Naive B cell (primary cell): ENCODE data around the gene ARSG. TPM values are rescaled to one million over a fixed set of nuclear protein-coding genes. Genes with fewer than 3 reads are reported as not detected.

Experiments
- ATAC-seq, 2 donors: fragments of 150-1000 bp; cut with Tn5 transposase; 2 replicates each; pipeline ENCODE4 v1.10.0; 2021; ENCODE audit warnings: low read depth in 2 of 2, mild to moderate bottlenecking in 2 of 2, moderate library complexity in 2 of 2
- DNase-seq: peaks from one replicate; pipeline ENCODE4 v3.0.0; 2022
- H3K27ac Mint-ChIP-seq, 6 donors: one replicate each; pipeline ENCODE4 v1.8.0; 2020 to 2022; ENCODE audit warnings: mild to moderate bottlenecking in 6 of 6, mixed read lengths in 6 of 6, moderate library complexity in 5 of 6, inconsistent platforms in 2 of 6
- H3K27me3 Mint-ChIP-seq, 3 donors: one replicate each; pipeline ENCODE4 v1.8.0; 2021 to 2022; ENCODE audit warnings: mixed read lengths in 3 of 3, mild to moderate bottlenecking in 1 of 3
- H3K36me3 Mint-ChIP-seq, 2 donors: one replicate each; pipeline ENCODE4 v1.8.0; 2020 to 2022; ENCODE audit warnings: mixed read lengths in 2 of 2, inconsistent platforms in 1 of 2, mild to moderate bottlenecking in 1 of 2
- H3K4me1 Mint-ChIP-seq, 3 donors: one replicate each; pipeline ENCODE4 v1.8.0; 2020 to 2022; ENCODE audit warnings: mixed read lengths in 3 of 3, inconsistent platforms in 1 of 3, mild to moderate bottlenecking in 1 of 3, moderate library complexity in 1 of 3
- H3K4me3 Mint-ChIP-seq, 8 donors: one replicate each; pipeline ENCODE4 v1.8.0; 2020 to 2022; ENCODE audit warnings: mild to moderate bottlenecking in 8 of 8, mixed read lengths in 8 of 8, moderate library complexity in 8 of 8, inconsistent platforms in 2 of 8
- H3K9me3 Mint-ChIP-seq, 7 donors: one replicate each; pipeline ENCODE4 v1.8.0; 2020 to 2022; ENCODE audit warnings: mixed read lengths in 7 of 7, mild to moderate bottlenecking in 5 of 7, inconsistent platforms in 2 of 7, moderate library complexity in 1 of 7
- polyA plus RNA-seq, 6 donors: library from polyadenylated mRNA; unstranded; fragments of 300-500 nt; fragmentation: Illumina TruSeq; gene quantifications; one replicate each; pipeline ENCODE4 v1.2.3, GENCODE V29; 2021; ENCODE audit warnings: low read depth in 6 of 6

Gene ARSG
- polyA plus RNA-seq, 6 donors from 2014 or later, result 3.4 to 5.8 (median 4.7) TPM

DNA sequence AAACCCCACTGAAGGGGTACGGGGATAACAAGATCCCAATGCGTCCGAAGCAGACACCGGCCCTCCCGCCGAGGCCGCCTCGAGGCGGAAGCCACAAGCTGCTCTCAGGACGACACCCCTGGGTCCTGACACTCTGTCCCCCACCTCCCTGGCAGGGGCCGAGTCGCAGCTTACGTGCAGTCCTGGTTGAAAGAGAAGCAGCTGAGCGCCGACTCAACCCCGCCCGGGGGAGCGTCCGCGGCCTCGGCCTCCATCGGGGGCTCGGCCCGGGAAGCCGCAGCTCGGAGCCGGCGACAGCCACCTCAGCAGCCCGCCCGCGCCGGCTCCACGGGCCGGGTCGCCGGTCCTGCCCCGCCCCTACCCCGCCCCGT lies 165.9 kb downstream of the ARSG start, which contains the start of gene WIPI1:
WIPI1 (minus strand) TSS at position 329 of the 371 bp plus-strand sequence; CDS start at position 254, 75 bp downstream.
- Mint-ChIP-seq H3K9me3 (no peaks in the 10 kb centered on the region), H3K4me1 (peaks cover 10 to 20% (median 15%) of the 10 kb centered on the region in 3 donors), H3K4me3 (peak within 1 kb of the TSS; percentile 80 to 97 (median 90)), H3K36me3 (no peaks in the 10 kb centered on the region), H3K27me3 (no peaks in the 10 kb centered on the region), H3K27ac (peak within 1 kb of the TSS; percentile 81 to 98 (median 96))
- DNase-seq (no peak), ATAC-seq (peak; percentile 18 to 32)

DNA sequence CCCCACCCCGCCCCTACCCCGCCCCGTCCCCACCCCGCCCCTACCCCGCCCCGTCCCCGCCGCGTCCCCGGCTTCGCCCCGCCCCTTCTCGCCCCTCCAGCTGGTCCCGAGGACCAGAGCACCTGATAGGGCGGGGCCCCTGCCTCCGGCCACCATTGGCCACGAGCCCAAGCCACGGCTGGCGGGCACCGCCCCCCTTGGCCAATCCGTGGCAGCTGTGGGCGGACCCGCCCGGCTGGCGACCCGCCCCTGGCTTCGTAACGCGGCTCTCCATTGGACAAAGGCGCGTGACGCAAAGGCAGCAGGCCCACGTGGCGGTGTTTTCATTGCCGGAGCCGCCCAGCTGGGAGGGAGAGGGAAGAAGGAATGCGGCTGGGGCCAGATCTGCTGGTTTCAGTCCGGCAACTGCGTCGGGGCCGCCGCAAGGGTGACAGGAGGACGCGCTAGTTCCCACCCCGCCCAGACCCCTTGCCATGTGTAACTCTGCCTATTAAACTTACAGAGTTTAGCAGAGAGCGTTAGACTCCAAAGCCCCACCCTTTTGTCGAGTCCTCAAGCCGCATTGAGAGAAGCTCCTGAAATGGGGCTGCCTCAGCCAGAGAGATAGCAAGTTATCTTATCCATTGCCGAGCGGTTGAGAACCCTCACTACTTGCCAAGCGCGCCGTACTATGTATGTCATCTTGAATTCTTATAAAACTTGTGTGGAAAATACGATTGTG lies 166.4 kb downstream of the ARSG start:
- peak overlapping the region; percentile 81 to 98 (median 96) for H3K27ac Mint-ChIP-seq

DNA sequence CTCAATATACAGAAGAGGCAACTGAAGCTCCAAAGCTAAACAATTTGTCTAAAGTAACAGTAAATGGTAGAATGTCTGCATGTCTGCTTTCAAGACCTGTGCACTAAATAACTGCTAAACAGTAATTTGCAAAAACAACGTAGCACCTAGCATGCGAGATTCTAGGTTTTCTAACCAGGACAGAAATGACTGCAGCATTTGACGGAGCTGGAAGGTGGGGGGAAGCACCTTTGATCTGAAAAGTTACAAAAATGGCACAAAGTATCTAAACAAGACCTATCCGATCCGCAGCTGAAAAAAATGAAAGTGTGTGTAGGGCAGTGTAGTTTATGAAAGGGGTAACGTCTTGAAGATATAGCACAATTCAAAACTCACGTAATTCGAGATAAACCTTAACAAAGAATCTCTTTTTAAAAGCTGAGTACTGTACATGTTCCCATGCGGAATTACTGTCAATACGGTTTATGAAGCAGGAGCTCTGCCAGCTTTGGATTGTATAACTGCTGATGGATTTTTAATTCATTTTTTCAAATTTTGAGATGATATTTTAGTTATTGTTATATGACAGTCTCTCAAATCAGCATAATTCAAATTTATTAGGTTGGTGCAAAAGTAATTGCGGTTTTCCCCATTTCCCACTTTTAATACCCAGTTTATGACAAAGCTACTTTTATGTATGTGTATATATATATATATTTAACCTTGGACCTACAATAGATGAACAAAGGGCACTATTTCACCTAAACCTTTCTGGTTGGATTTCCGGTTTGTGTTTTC lies 167.2 kb downstream of the ARSG start:
- Mint-ChIP-seq H3K9me3 (no peaks in the 10 kb centered on the region), H3K4me3 (peak overlapping the region; percentile 80 to 97 (median 90)), H3K27me3 (no peaks in the 10 kb centered on the region), H3K4me1 (peaks cover 10 to 27% (median 22%) of the 10 kb centered on the region in 3 donors), H3K36me3 (no peaks in the 10 kb centered on the region), H3K27ac (peak overlapping the region in 5 of 6 donors; percentile 81 to 98 (median 96))
- DNase-seq (no peak), ATAC-seq (no peak)

More for the DNA sequence above, 166.4 kb downstream of the ARSG start:
- H3K36me3 Mint-ChIP-seq, result no peaks in the 10 kb centered on the region
- no peaks in the 10 kb centered on the region for H3K27me3 Mint-ChIP-seq
- DNase-seq (peak; percentile 100), ATAC-seq (peak; percentile 93)
- no peaks in the 10 kb centered on the region for H3K9me3 Mint-ChIP-seq
- H3K4me3 Mint-ChIP-seq, result peak overlapping the region; percentile 80 to 97 (median 90)
- H3K4me1 Mint-ChIP-seq, result peaks cover 10 to 23% (median 18%) of the 10 kb centered on the region in 3 donors

DNA sequence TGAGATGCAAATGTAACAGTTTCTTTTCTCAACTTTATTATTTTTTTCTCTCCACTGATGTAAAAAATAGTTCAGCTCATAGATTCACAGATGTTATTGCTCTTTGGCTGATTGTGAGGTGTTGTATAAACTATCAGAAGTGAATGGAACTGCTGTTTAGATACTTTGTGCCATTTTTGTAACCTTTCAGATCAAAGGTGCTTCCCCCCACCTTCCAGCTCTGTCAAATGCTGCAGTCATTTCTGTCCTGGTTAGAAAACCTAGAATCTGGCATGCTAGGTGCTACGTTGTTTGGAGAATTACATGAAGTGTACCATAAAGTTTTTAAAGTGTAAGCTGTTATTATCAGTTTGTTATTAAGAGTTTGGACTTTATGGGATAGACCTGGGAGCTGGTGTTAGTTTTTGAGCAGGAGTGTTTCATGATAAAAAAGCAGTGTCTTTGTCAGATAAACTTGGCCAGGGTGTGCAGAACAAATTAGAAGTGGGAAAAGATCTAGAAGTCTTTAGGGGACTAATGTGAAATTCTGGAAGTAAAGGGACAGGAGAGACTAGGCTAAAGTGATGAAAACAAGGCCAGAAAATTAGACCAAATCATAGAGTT lies 167.8 kb downstream of the ARSG start:
- ATAC-seq, result no peak
- Mint-ChIP-seq H3K4me1 (peaks cover 10 to 27% (median 22%) of the 10 kb centered on the region in 3 donors), H3K36me3 (no peaks in the 10 kb centered on the region), H3K27ac (no peak overlapping the region), H3K4me3 (peak overlapping the region in 2 of 8 donors; percentile 10 to 88), H3K27me3 (no peaks in the 10 kb centered on the region), H3K9me3 (no peaks in the 10 kb centered on the region)
- DNase-seq, result no peak

DNA sequence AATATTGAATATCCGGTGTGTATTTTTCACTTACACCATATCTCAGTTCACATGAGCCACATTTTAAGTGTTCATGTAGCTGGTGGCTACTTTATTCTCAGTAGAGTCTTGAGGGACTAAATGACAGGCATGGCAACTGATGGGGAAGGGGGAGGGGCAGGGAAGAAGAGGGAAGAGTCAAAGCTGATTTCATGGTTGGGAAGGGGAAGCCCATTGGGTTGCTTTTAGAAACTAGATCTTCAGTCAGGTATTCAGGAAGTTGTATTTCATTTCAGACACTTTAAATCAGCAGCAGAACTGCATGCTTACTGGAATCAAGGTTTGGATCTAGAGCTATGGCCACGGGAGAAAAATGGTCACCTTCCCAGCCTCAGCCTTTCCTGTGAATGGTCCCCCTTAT lies 168.9 kb downstream of the ARSG start:
- ATAC-seq (no peak), DNase-seq (no peak)
- Mint-ChIP-seq H3K4me1 (peaks cover 10 to 27% (median 22%) of the 10 kb centered on the region in 3 donors), H3K9me3 (no peaks in the 10 kb centered on the region), H3K4me3 (no peak overlapping the region), H3K27ac (peak overlapping the region in 1 of 6 donors; percentile 69), H3K36me3 (no peaks in the 10 kb centered on the region), H3K27me3 (no peaks in the 10 kb centered on the region)

DNA sequence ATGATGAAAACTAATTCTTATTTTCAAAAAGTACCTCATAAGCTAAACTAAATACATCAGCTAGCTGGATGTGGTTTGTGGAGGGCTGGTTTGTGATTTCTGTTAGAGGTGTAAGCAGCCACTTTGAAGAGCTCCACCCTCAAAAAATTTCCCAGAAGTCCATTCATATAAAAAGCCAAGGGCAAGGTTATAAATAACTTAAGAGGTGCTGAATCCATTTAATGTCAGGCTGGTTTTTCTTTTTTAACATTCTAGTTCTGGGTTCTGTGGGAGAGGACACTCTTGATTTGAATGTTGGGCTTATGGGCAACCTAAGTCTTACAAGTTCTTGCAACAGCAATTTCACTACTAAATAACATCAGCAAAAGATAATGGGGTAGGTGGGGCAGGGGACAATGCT lies 169.4 kb downstream of the ARSG start:
- no peaks in the 10 kb centered on the region for H3K36me3 Mint-ChIP-seq
- ATAC-seq, result no peak
- H3K4me3 Mint-ChIP-seq, result no peak overlapping the region
- H3K9me3 Mint-ChIP-seq, result no peaks in the 10 kb centered on the region
- peaks cover 10 to 27% (median 23%) of the 10 kb centered on the region in 3 donors for H3K4me1 Mint-ChIP-seq
- no peak for DNase-seq
- no peaks in the 10 kb centered on the region for H3K27me3 Mint-ChIP-seq
- peak overlapping the region in 1 of 6 donors; percentile 15 for H3K27ac Mint-ChIP-seq

DNA sequence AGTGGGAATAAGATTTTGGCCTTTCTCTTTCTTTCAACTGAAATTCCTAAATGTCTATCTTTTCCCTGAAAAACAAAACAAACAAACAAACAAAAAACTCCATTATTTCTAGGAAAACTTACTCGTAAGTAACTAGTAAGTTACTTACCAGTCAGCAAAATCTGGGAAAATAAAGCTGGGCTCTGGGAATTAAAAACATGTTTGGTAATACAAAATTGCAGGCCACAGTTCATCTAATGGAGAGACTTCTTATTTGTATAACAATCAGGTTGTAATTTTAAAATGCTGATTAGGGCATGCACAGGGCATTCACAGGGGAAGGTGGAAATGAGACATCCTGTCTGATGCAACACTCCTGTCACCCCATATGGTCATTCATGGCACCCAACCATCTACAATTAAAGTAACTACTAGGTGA lies 169.8 kb downstream of the ARSG start:
- peak overlapping the region in 1 of 6 donors; percentile 15 for H3K27ac Mint-ChIP-seq
- no peak overlapping the region for H3K4me3 Mint-ChIP-seq
- H3K36me3 Mint-ChIP-seq, result no peaks in the 10 kb centered on the region
- no peak for ATAC-seq
- no peak for DNase-seq
- no peaks in the 10 kb centered on the region for H3K27me3 Mint-ChIP-seq
- no peaks in the 10 kb centered on the region for H3K9me3 Mint-ChIP-seq
- H3K4me1 Mint-ChIP-seq, result peaks cover 10 to 27% (median 25%) of the 10 kb centered on the region in 3 donors

DNA sequence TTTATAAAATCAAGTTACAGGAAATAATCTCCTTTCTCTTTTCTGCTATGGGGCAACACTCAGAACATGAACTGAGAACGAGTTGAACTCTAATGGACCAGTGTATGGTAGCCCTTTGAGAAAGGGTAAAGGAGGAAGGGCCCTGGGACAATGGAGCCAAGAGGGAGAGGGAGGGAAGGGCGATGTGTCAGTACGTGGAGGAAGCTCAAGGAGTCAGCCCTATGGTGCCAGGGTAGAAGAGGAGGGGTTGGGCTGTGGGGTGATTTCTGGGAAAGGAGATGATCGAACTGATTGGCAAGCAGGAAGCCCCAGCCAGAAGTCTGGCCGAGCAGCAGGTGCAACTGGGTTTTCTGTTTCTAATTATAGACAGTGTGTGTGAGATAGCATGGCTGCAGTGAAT lies 170.3 kb downstream of the ARSG start:
- no peak for DNase-seq
- Mint-ChIP-seq H3K27ac (peak overlapping the region in 3 of 6 donors; percentile 38 to 86 (median 77)), H3K4me3 (peak overlapping the region in 1 of 8 donors; percentile 65), H3K9me3 (no peaks in the 10 kb centered on the region), H3K36me3 (no peaks in the 10 kb centered on the region), H3K4me1 (peaks cover 10 to 26% (median 21%) of the 10 kb centered on the region in 3 donors), H3K27me3 (no peaks in the 10 kb centered on the region)
- ATAC-seq, result no peak

DNA sequence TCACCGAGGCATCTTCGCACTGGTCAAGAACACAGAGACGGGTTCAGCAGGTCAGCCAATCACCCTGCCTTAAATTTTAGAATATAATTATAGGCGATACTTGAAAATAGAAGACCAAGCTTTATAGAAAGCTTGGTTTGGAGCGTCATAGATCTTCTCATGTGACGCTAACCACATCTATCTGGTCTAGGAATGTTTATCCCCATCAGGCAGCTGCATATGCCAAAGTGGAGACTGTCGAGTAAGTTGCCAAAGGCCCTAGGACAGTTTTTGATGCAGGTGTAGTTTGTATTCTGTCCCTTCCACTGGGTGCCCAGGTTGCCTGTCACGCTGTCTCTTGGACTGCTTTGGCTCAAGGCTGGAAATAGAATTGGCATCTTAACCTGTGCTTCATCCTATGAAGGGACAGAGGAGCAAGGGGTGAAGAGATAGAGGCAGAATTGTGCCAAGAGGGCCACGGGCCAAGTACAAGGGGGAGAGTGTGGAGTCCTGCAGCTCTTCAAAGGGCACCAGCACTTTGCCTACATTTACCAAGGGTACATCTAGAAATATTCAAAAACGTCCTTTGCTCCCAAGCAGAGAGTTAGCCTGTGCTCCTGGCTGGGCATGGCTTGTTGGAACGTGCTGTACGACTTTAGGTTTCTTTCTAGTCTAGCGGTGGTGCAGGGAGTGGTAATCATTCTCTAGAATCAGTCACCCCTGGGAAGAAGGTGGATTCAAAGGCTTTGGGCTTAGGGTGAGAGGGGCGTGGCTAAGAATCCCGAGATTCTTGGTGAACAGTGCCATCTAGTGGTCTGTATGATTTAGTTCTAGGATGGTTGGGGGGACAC lies 171.3 kb downstream of the ARSG start:
- H3K4me3 Mint-ChIP-seq, result no peak overlapping the region
- H3K36me3 Mint-ChIP-seq, result no peaks in the 10 kb centered on the region
- peak; percentile 74 for DNase-seq
- H3K9me3 Mint-ChIP-seq, result no peaks in the 10 kb centered on the region
- ATAC-seq, result peak; percentile 93 to 94
- no peaks in the 10 kb centered on the region for H3K27me3 Mint-ChIP-seq
- H3K27ac Mint-ChIP-seq, result peak overlapping the region in 4 of 6 donors; percentile 56 to 92 (median 86)
- H3K4me1 Mint-ChIP-seq, result peaks cover 6 to 20% (median 16%) of the 10 kb centered on the region in 3 donors

DNA sequence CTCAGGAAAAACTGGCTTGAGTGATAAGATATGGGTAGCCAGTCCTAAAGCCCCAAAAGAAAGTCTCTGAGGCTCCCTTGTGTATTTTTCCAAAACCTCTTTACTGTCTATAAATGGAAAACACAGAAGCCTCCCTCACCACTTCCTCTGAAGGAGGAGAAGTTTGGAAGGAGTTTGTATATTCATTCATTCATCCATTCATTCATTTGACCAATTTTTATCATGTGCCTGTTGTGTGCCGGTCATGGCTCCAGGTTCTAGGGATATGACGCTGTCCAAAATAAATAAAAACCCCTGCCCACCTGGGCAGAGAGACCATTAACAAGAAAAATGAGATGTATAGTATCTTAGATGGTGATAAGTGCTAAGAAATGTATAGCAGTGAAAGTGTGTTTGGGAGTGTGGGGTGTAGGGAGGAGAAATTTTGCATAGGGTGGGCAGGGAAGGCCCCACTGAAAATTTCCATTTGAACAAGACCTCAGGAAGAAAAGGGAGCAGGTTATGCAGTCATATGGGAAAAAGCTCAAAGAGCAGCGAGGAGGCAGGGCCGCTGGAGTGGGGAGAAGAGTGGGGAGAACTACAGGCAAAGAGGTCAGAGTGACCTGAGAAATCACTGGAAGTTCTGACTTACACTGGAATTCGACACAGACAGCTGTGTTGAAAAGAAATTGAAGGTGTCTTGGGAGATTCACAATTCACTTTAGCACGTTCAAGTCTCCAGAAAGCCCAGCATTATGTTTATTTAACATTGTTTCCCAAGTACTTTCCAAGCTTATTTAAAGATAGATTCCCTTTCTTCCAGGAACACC lies 172.1 kb downstream of the ARSG start:
- Mint-ChIP-seq H3K36me3 (no peaks in the 10 kb centered on the region), H3K4me1 (peaks cover 2 to 13% (median 8%) of the 10 kb centered on the region in 3 donors), H3K4me3 (no peak overlapping the region), H3K9me3 (no peaks in the 10 kb centered on the region), H3K27ac (peak overlapping the region in 3 of 6 donors; percentile 56 to 90 (median 81)), H3K27me3 (no peaks in the 10 kb centered on the region)
- DNase-seq (no peak), ATAC-seq (no peak)

DNA sequence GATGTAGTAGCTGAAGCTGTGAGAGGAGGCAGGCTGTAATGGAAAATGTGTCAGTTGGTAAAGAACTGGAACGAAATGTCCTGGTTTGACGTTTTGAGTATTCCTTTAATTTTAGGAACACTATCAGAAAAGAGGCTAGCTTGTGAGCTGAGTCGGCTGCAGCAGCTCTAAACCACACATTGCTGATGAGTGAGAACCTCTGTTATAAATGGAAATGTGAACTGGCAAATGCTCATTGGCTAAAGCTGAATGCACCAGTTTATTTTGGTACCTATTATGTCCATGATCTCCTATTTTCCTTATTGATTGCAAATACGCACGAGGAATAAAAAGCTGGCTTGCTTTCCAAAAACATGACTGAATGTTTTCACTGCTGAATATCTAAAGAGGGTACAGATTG lies 177.0 kb downstream of the ARSG start:
- ATAC-seq, result no peak
- no peak overlapping the region for H3K4me3 Mint-ChIP-seq

DNA sequence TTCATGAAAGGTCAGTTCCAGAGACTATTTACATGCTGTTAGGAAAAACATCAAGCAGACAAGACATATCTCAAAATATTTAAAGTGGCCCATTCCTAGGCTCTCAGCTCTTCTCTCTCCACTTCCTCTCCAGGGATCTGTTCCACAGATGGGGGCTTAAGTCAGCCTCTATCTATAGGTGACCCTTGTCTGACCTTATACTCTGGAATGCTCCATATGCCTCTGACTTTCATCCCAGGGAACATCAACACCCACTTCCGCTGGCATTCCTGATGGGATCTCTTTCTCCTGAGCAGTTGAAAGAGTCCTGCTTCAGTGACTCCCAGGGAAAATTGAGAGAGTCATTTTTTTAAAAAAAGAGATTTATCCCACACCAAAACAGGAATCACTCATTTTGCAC lies 177.5 kb downstream of the ARSG start:
- Mint-ChIP-seq H3K4me1 (peaks cover 0 to 5% (median 0%) of the 10 kb centered on the region in 3 donors), H3K36me3 (no peaks in the 10 kb centered on the region), H3K9me3 (no peaks in the 10 kb centered on the region), H3K27ac (no peak overlapping the region), H3K27me3 (peaks cover 0 to 8% (median 0%) of the 10 kb centered on the region in 3 donors), H3K4me3 (no peak overlapping the region)
- ATAC-seq (no peak), DNase-seq (no peak)

More for the DNA sequence above, 177.0 kb downstream of the ARSG start:
- H3K9me3 Mint-ChIP-seq, result no peaks in the 10 kb centered on the region
- no peak overlapping the region for H3K27ac Mint-ChIP-seq
- H3K27me3 Mint-ChIP-seq, result peaks cover 0 to 8% (median 0%) of the 10 kb centered on the region in 3 donors
- H3K4me1 Mint-ChIP-seq, result peaks cover 0 to 5% (median 0%) of the 10 kb centered on the region in 3 donors
- DNase-seq, result no peak
- no peaks in the 10 kb centered on the region for H3K36me3 Mint-ChIP-seq
